K562 (cell line): ENCODE measurements around the gene AKR1D1.

Experiments
- OTX1 ChIP-seq: fragments of 450-650 bp; formaldehyde crosslinking; IDR thresholded peaks from 2 replicates; pipeline ENCODE4 v1.4.0; 2022; ENCODE audit warnings: mild to moderate bottlenecking
- TF ChIP-seq, protein P1 (sequence below), 3 experiments: IDR thresholded peaks in 2 of 3; conservative IDR thresholded peaks in 1 of 3; 2 replicates each; pipeline ENCODE4 v1.5.1; 2011 to 2012; ENCODE audit warnings: low read length in 3 of 3, mild to moderate bottlenecking in 3 of 3, control low read depth in 2 of 3, improper control_type of control experiment in 1 of 3, inconsistent platforms in 1 of 3, low read depth in 1 of 3, mixed read lengths in 1 of 3, moderate library complexity in 1 of 3; ENCODE audit not compliant: insufficient read depth in 2 of 3
- TF ChIP-seq, protein P2 (sequence below): fragments of 450-650 bp; IDR thresholded peaks from 2 replicates; pipeline ENCODE4 v1.6.1; 2018; ENCODE audit not compliant: partially characterized antibody
- TF ChIP-seq, protein P3 (sequence below): sonication (generic); formaldehyde crosslinking; IDR thresholded peaks from 2 replicates; pipeline ENCODE4 v1.5.0; 2020; ENCODE audit warnings: missing genetic modification reagents

DNA sequence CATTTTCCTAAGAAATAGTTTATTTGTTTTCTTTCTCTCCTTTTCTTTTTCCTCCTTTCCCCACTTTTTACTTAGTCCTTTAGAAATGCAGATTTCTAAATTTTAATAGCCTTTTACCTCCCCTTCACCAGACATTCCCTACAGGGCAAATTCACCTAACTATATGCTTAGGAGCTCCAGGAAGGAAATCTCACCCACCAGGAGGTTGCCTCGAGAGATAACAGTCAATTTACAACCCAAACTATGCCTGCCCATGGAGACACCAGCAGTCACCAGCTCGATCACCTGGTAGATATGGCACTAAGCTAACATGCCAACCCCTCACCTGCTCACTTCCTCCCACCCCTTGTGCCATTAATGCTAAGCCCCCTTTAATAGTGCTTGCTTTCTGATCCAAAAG, 49.2 kb upstream of the AKR1D1 start:
- TF ChIP-seq, protein P1, sequence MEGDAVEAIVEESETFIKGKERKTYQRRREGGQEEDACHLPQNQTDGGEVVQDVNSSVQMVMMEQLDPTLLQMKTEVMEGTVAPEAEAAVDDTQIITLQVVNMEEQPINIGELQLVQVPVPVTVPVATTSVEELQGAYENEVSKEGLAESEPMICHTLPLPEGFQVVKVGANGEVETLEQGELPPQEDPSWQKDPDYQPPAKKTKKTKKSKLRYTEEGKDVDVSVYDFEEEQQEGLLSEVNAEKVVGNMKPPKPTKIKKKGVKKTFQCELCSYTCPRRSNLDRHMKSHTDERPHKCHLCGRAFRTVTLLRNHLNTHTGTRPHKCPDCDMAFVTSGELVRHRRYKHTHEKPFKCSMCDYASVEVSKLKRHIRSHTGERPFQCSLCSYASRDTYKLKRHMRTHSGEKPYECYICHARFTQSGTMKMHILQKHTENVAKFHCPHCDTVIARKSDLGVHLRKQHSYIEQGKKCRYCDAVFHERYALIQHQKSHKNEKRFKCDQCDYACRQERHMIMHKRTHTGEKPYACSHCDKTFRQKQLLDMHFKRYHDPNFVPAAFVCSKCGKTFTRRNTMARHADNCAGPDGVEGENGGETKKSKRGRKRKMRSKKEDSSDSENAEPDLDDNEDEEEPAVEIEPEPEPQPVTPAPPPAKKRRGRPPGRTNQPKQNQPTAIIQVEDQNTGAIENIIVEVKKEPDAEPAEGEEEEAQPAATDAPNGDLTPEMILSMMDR (IDR thresholded peaks at IDR 0.05 in 2 of 3, conservative IDR thresholded peaks at IDR 0.05 in 1 of 3; ENCODE audit: insufficient read depth in 2 of 3, low read depth in 1 of 3, low read length in 3 of 3) = no peak
- TF ChIP-seq, protein P2, sequence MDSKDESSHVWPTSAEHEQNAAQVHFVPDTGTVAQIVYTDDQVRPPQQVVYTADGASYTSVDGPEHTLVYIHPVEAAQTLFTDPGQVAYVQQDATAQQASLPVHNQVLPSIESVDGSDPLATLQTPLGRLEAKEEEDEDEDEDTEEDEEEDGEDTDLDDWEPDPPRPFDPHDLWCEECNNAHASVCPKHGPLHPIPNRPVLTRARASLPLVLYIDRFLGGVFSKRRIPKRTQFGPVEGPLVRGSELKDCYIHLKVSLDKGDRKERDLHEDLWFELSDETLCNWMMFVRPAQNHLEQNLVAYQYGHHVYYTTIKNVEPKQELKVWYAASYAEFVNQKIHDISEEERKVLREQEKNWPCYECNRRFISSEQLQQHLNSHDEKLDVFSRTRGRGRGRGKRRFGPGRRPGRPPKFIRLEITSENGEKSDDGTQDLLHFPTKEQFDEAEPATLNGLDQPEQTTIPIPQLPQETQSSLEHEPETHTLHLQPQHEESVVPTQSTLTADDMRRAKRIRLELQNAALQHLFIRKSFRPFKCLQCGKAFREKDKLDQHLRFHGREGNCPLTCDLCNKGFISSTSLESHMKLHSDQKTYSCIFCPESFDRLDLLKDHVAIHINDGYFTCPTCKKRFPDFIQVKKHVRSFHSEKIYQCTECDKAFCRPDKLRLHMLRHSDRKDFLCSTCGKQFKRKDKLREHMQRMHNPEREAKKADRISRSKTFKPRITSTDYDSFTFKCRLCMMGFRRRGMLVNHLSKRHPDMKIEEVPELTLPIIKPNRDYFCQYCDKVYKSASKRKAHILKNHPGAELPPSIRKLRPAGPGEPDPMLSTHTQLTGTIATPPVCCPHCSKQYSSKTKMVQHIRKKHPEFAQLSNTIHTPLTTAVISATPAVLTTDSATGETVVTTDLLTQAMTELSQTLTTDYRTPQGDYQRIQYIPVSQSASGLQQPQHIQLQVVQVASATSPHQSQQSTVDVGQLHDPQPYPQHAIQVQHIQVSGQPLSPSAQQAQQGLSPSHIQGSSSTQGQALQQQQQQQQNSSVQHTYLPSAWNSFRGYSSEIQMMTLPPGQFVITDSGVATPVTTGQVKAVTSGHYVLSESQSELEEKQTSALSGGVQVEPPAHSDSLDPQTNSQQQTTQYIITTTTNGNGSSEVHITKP = no peak
- TF ChIP-seq OTX1 (CRISPR knock-in tag) = no peak
- TF ChIP-seq, protein P3, sequence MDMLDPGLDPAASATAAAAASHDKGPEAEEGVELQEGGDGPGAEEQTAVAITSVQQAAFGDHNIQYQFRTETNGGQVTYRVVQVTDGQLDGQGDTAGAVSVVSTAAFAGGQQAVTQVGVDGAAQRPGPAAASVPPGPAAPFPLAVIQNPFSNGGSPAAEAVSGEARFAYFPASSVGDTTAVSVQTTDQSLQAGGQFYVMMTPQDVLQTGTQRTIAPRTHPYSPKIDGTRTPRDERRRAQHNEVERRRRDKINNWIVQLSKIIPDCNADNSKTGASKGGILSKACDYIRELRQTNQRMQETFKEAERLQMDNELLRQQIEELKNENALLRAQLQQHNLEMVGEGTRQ (CRISPR knock-in tag) = no peak
